GM12875 (cell line): ENCODE measurements around the gene SLC35G2.

Experiments
- H3K4me3 ChIP-seq: one replicate; pipeline ENCODE4 v1.5.1; 2011; ENCODE audit warnings: low read depth, low read length, control low read depth
- TF ChIP-seq, protein P1 (sequence below): IDR thresholded peaks from 2 replicates; pipeline ENCODE4 v1.5.1; 2011; ENCODE audit warnings: low read depth, mild to moderate bottlenecking, control low read depth, inconsistent platforms, low read length, moderate library complexity, borderline replicate concordance; ENCODE audit not compliant: insufficient read depth

Gene SLC35G2

DNA sequence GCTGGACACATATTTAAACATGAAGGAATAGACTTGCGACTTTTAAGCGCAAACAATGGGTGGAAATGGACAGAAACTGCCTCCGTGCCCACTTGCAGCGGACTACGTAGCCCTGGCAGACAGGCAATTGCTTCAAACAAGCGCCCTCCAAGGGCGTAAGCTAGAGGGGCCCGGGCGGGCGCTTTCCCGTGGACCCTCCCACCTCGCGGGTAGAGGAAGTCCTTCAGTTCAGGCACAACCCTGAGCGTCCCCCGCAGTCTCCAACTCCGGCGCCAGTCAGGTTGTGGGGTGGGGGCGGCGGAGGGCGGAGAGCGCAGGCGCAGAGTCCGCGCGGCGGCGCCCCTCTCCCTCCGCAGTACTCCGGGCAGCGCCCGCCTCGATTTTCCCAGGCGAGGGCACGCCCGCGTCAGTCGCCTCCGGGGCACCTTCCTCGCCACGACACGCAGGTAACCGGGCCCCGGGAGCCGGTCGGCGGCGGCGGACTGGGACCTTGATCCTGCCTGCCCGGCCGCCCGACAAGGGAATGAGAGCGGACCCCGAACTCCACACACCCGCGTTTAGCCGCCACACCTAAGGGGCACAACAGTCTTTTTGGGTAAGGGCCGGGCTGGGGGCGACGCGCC lies at the start of gene SLC35G2:
Gene SLC35G2 (plus strand): TSS at position 358 of the 623 bp plus-strand sequence. CDS start 35,335 bp downstream, outside the sequence.
- TF ChIP-seq, protein P1, sequence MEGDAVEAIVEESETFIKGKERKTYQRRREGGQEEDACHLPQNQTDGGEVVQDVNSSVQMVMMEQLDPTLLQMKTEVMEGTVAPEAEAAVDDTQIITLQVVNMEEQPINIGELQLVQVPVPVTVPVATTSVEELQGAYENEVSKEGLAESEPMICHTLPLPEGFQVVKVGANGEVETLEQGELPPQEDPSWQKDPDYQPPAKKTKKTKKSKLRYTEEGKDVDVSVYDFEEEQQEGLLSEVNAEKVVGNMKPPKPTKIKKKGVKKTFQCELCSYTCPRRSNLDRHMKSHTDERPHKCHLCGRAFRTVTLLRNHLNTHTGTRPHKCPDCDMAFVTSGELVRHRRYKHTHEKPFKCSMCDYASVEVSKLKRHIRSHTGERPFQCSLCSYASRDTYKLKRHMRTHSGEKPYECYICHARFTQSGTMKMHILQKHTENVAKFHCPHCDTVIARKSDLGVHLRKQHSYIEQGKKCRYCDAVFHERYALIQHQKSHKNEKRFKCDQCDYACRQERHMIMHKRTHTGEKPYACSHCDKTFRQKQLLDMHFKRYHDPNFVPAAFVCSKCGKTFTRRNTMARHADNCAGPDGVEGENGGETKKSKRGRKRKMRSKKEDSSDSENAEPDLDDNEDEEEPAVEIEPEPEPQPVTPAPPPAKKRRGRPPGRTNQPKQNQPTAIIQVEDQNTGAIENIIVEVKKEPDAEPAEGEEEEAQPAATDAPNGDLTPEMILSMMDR: no peak
- H3K4me3 ChIP-seq: peak within 1 kb of the TSS; percentile 70

DNA sequence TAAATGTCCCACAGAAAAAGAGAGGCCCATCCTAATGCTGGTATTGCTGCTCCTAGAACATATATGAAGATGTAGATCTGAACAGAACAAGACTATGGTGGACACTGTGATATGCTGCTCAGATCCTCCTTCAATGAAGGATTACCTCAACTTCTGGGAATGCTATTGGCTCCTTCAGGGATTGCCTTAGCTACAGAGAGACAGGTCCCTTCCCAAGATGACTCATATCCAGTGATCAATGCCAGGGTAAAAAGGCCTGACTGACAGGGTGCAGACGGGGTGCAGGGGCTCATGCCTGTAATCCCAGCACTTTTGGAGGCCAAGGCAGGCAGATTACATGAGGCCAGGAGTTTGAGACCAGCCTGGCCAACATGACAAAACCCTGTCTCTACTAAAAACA lies 46.2 kb upstream of the SLC35G2 start:
- H3K4me3 ChIP-seq: no peak overlapping the region
- TF ChIP-seq, protein P1: no peak

DNA sequence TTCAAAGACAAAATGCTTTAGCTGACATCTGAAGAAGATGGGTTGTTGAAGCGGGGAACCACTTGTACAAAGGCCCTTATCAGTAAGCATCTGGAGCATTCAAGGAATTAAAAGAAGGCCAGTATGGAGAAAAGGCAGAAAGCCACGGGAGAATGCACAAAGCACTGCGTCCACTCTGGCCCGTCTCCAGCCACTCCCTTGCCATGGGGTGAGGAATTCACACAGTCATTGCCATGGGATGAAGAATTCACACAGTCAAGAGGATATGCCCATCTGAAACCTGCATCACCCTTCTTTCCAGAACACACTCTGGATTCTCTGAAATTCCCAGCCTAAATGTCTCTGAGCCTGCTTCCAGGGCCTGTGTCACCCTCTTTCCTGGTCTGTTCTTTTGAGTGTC lies 40.1 kb upstream of the SLC35G2 start:
- TF ChIP-seq, protein P1: no peak

DNA sequence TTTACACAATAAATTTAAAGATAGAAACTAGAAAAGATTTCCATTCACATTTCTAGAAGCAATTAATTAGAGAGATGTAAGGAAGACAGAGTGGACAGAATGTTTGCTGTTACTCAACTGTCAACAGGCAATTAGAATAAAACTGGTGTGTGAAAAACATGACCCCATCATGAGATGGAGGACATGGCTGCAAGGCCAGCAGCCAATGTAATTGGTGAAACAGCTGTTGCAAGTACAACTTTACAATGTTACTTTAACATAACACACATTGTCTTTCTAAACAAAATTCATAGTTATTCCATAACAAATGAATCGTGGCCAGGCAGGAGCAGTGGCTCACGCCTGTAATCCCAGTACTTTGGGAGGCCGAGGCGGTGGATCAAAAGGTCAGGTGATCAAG lies 38.2 kb upstream of the SLC35G2 start:
- TF ChIP-seq, protein P1: no peak
- no peak overlapping the region for H3K4me3 ChIP-seq

More for the DNA sequence above, 40.1 kb upstream of the SLC35G2 start:
- H3K4me3 ChIP-seq: no peak overlapping the region

DNA sequence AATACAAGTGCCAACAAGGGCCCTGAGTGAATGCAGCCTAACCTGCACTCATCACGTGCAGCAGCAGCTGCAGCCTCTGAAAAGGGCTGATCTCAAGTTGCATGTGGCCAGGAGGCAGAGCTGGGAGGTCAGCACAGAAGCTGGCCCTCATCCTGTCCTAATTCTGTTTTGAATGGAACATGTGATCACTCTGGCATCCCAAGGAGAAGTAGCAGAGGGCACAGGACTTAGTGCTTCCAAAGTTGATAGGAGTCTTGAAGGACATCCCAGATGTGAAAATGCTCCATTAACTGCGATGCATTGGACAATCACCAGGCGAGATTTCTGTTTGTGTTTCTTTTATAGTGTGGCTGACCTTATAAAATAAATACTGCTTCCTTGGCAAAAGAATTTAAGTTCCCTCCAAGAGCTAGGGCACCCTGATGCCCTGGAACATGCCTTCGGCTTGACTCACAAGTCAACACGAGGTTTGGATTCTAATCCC lies 35.2 kb upstream of the SLC35G2 start:
- TF ChIP-seq, protein P1: no peak
- H3K4me3 ChIP-seq: no peak overlapping the region

DNA sequence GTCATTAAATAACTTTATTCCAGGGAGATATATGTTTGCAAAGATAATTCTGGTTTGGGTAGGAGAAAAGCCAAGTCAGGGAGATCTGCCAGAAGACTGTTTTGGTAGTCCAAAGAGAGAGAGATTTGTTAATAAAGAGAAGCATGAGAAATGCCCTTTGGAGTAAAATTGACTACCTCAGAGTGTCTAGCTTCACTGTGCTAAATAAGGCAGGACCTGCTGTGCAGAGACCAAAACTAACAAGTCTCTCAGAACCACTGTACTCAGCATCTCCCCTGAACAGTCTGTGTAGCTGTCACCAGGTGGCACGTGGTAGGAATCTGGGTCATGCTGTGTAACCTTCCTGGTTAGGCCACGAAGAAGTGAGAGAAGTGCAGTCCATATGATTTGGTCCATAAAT lies 31.6 kb upstream of the SLC35G2 start:
- TF ChIP-seq, protein P1: no peak

DNA sequence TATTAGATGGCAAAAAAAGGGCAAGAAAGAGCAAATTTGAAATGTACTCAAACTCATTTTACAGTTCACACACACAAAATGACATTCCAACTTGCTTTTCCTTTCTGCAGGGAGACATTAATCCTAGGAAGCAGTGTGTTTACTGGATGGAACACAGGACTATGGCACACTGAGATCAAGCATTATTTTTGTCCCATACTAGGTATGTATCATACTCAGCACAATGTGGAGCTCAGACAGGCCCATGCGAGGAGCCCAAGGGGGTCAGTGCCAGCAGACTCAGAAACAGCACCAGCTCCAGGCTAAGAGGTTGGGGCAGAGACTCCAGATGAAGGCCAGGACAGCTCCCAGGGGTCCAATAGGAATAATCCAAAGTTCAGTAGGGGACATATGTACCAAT lies 30.8 kb upstream of the SLC35G2 start:
- H3K4me3 ChIP-seq: no peak overlapping the region
- TF ChIP-seq, protein P1: no peak

More for the DNA sequence above, 31.6 kb upstream of the SLC35G2 start:
- H3K4me3 ChIP-seq: no peak overlapping the region
